Heart right ventricle (tissue), 16 donors: Measurements from ENCODE around the gene TMEM132D. TPM values are rescaled to one million over a fixed set of nuclear protein-coding genes. Genes with fewer than 3 reads are reported as not detected.

Source experiments
- ATAC-seq, 8 donors: fragments of 200-7000 bp; cut with Tn5 transposase; one replicate each; pipeline ENCODE4 v1.9.1; 2020; ENCODE audit warnings: mild to moderate bottlenecking in 8 of 8, moderate library complexity in 8 of 8, moderate number of reproducible peaks in 1 of 8
- DNase-seq, 2 donors: peaks; one replicate each; pipeline ENCODE4 v3.0.0-alpha.2; 2020
- H3K27ac ChIP-seq, 10 donors: fragments of 200-600 bp; sonication (generic) in 2 of 10; one replicate each; pipeline versions ENCODE4 v1.5.0 to v1.8.0; 2020 to 2022; ENCODE audit warnings: mild to moderate bottlenecking in 3 of 10
- H3K27me3 ChIP-seq, 7 donors: fragments of 200-600 bp; one replicate each; pipeline ENCODE4 v1.8.0; 2021 to 2022; ENCODE audit warnings: mild to moderate bottlenecking in 2 of 7
- H3K36me3 ChIP-seq, 9 donors: fragments of 200-600 bp; sonication (generic) in 1 of 9; one replicate each; pipeline versions ENCODE4 v1.5.0 to v1.8.0; 2020 to 2022; ENCODE audit warnings: mild to moderate bottlenecking in 2 of 9
- H3K4me1 ChIP-seq, 9 donors: fragments of 200-600 bp; sonication (generic) in 1 of 9; one replicate each; pipeline versions ENCODE4 v1.5.0 to v1.8.0; 2020 to 2022; ENCODE audit warnings: mild to moderate bottlenecking in 4 of 9
- H3K4me3 ChIP-seq, 10 donors: fragments of 200-600 bp; sonication (generic) in 2 of 10; one replicate each; pipeline versions ENCODE4 v1.5.0 to v1.8.0; 2020 to 2022; ENCODE audit warnings: mild to moderate bottlenecking in 7 of 10, moderate library complexity in 2 of 10
- H3K9me3 ChIP-seq, 11 donors: fragments of 200-600 bp in 10 of 11; sonication (generic) in 2 of 11; one replicate each; pipeline versions ENCODE4 v1.5.0 to v1.8.0; 2013 to 2022; ENCODE audit warnings: mild to moderate bottlenecking in 2 of 11, control low read depth in 1 of 11, moderate library complexity in 1 of 11
- WGBS, 2 donors: extraction: QIAGEN DNeasy Blood & Tissue Kit; methylation state at CpG; one replicate each; pipeline ENCODE4 v1.1.7; 2013; ENCODE audit warnings: inconsistent platforms in 1 of 2; 5-methylcytosine and 5-hydroxymethylcytosine counted together
- intact Hi-C, 10 donors: fragments of 100-400 bp; cut with DNase I; formaldehyde crosslinking; loops; one replicate each; pipeline versions ENCODE4 v1.11.1 to v1.14.2; 2022
- polyA plus RNA-seq, 2 donors: library from polyadenylated mRNA; stranded (reverse); fragments of 200-250 nt; gene quantifications; one replicate each; pipeline ENCODE4 v1.2.3, GENCODE V29; 2013
- total RNA-seq, 10 donors: library from RNA; stranded (reverse); fragmentation: NEBNext Ultra II Directional in 3 of 10; extraction: Animal tissue kit (Norgen Biotek cat#: 25700) in 3 of 10; gene quantifications; one replicate each; pipeline versions ENCODE4 v1.2.1 to v1.2.4, GENCODE V29; 2021 to 2023
- TF ChIP-seq, protein P1 (sequence below), 9 donors: fragments of 200-600 bp; sonication (generic) in 2 of 9; IDR thresholded peaks; one replicate each; pipeline versions ENCODE4 v1.5.0 to v1.8.0; 2021 to 2022; ENCODE audit warnings: antibody characterized with exemption in 9 of 9, mild to moderate bottlenecking in 5 of 9, moderate library complexity in 1 of 9
- donor health status: Arrhythmogenic right ventricular cardiomyopathy.
- donor health status: ischemic (EF 13 %, LVEDD 7.1; RV severe dilation, severe dysfunction).
- donor health status: healthy with polysubstance abuse.
- donor health status: DM: no; HTN: yes; CAD: no.
- donor health status: DM: no; HTN: no; CAD: no.
- donor health status: ischemic (EF 25% LVEDD 6.9; RV normal size, moderate dysfunction).
- donor health status: ischemic (EF 25% LVEDD 5.7; RV mildly dilated, moderate dysfunction).
- donor health status: healthy.
- donor health status: DM: yes; HTN: yes; CAD: no.
- donor health status: Ischemic cardiomyopathy.
- donor health status: ischemic (EF 35%, LVEDD 5.7; RV mildly dilated, moderate dysfunction).
- donor health status: nonischemic (EF 11% LVEDD 7.7; RV severe dilation, severe dysfunction).
- donor health status: DM: yes; HTN: yes; CAD: no.
- donor health status: PGD.
- donor health status: ischemic (EF 29% LVEDD 5.4; RV normal size, mild dysfunction).
- donor health status: nonischemic (EF 23%, LVEDD 6.1; RV moderate dilation, normal function).

TMEM132D gene
- total and polyA plus RNA-seq, 12 donors = not detected

DNA sequence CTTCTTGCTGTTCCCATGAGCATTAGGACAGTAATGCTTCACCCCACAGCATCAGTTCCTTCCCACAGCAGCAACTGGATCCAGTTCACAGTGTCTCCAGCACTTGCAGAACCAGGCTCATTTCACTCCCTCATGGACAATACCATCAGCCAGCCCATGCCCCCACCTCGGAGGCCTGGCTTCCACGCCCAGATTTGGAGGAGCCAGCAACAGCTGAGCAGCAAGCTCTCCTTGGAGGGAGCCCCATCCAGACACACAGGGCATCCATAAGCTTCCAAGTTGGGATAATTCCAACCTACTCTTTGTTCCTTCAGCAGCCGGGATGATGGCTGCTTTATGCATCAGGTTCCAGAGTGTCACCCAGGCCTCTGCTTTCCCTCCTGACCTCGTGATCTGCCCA is 800.6 kb downstream of the TMEM132D start:
- DNase-seq = no peak
- Histone ChIP-seq H3K4me3 (no peak overlapping the region), H3K4me1 (no peaks in the 10 kb centered on the region), H3K27ac (no peak overlapping the region), H3K9me3 (peaks cover 0 to 16% (median 5%) of the 10 kb centered on the region in 11 donors), H3K36me3 (no peaks in the 10 kb centered on the region), H3K27me3 (no peaks in the 10 kb centered on the region)
- intact Hi-C loops = no loop called here
- TF ChIP-seq, protein P1, sequence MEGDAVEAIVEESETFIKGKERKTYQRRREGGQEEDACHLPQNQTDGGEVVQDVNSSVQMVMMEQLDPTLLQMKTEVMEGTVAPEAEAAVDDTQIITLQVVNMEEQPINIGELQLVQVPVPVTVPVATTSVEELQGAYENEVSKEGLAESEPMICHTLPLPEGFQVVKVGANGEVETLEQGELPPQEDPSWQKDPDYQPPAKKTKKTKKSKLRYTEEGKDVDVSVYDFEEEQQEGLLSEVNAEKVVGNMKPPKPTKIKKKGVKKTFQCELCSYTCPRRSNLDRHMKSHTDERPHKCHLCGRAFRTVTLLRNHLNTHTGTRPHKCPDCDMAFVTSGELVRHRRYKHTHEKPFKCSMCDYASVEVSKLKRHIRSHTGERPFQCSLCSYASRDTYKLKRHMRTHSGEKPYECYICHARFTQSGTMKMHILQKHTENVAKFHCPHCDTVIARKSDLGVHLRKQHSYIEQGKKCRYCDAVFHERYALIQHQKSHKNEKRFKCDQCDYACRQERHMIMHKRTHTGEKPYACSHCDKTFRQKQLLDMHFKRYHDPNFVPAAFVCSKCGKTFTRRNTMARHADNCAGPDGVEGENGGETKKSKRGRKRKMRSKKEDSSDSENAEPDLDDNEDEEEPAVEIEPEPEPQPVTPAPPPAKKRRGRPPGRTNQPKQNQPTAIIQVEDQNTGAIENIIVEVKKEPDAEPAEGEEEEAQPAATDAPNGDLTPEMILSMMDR (IDR thresholded peaks at IDR 0.05) = no peak
- 58 to 59% methylated on average over 4 of the region's 4 CpGs for WGBS, 2 donors
- ATAC-seq = no peak

DNA sequence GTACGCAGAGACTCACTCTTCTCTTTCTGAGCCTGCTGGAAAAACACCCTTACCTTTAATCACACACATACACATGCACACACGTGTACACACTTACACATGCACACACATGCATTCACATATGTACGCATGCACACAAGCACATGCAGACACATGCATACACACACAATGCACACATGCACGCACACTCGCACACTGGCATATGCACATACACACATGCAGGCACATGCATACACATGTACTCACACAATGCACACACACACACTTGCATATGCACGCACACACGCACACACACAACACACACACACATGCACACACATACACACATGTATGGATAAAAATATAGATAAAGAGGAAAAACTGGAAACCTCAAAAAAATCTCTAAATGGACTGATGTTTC is 801.6 kb downstream of the TMEM132D start:
- peaks cover 0 to 15% (median 5%) of the 10 kb centered on the region in 11 donors for H3K9me3 ChIP-seq
- H3K27me3 ChIP-seq = no peaks in the 10 kb centered on the region
- DNase-seq (no peak), ATAC-seq (no peak)
- H3K4me1 ChIP-seq = no peaks in the 10 kb centered on the region
- intact Hi-C loops = no loop called here
- H3K27ac ChIP-seq = no peak overlapping the region
- no peaks in the 10 kb centered on the region for H3K36me3 ChIP-seq
- no peak overlapping the region for H3K4me3 ChIP-seq
- WGBS, 2 donors = 78 to 83% methylated on average over 7 of the region's 7 CpGs
- TF ChIP-seq, protein P1 (IDR thresholded peaks at IDR 0.05) = no peak

DNA sequence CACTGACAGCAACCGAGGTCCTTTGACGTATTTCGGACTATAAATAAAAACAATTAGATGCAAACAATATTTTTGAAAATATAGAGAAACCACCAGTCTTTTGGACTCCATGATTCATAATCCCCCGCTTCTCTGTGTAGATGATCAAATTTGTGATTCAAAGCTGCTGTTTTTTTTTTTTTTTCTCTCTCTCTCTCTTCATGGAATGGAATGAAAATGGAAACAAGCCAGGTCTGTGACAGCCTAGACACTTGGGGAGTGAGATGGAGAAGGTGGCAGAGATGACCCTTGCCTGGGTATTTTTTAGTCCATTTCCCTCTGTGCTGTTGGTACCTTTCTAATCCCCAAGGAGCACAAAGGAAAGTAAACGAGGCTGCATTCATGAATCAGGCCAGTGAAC is 802.0 kb downstream of the TMEM132D start:
- TF ChIP-seq, protein P1 (IDR thresholded peaks at IDR 0.05) = no peak
- intact Hi-C loops = no loop called here
- WGBS, 2 donors = 74 to 78% methylated on average over 5 of the region's 5 CpGs
- Histone ChIP-seq H3K27ac (no peak overlapping the region), H3K36me3 (no peaks in the 10 kb centered on the region), H3K9me3 (peaks cover 0 to 12% (median 4%) of the 10 kb centered on the region in 11 donors), H3K27me3 (no peaks in the 10 kb centered on the region), H3K4me3 (no peak overlapping the region), H3K4me1 (no peaks in the 10 kb centered on the region)
- DNase-seq (no peak), ATAC-seq (no peak)

DNA sequence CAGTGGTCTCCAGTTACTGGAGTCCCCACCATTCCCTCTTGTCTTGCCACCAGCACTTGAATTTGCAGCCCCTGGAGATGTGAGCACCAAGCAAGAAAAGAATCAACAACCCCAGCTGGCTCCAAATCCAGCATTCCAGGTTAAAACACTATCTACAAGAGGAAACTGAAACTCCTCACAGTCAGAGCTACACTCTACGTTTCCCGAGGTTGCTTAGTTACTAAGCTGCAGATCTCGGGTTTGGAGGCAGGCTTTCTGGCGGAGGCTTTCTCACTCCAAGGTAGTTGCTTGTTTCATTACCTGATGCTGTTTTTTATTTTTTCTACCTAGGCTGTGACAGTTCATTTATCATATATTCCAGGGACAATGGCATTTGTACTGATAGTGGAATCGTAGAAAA is 802.4 kb downstream of the TMEM132D start:
- Histone ChIP-seq H3K27me3 (no peaks in the 10 kb centered on the region), H3K9me3 (peaks cover 0 to 9% (median under 1%) of the 10 kb centered on the region in 11 donors), H3K4me3 (no peak overlapping the region), H3K36me3 (no peaks in the 10 kb centered on the region), H3K4me1 (no peaks in the 10 kb centered on the region), H3K27ac (no peak overlapping the region)
- intact Hi-C loops = no loop called here
- DNase-seq (no peak), ATAC-seq (no peak)
- 54 to 64% methylated on average over 5 of the region's 5 CpGs for WGBS, 2 donors
- TF ChIP-seq, protein P1 (IDR thresholded peaks at IDR 0.05) = no peak
